SK-N-SH treated with all-trans-retinoic acid at 6 μM for 48 hours (cell line): ENCODE results near the gene FUBP3.

Experiments
- ARNTL ChIP-seq: fragments of 450-650 bp; formaldehyde crosslinking; IDR thresholded peaks from 2 replicates; pipeline ENCODE4 v1.5.0; 2020; ENCODE audit warnings: low read depth, mild to moderate bottlenecking, moderate library complexity, borderline replicate concordance
- ESRRG ChIP-seq: fragments of 250-450 bp; sonication (Bioruptor Pico); IDR thresholded peaks from 2 replicates; pipeline ENCODE4 v1.6.1; 2021; ENCODE audit warnings: mild to moderate bottlenecking
- OSR1 ChIP-seq: fragments of 250-450 bp; sonication (Bioruptor Pico); IDR thresholded peaks from 2 replicates; pipeline ENCODE4 v1.8.0; 2022; ENCODE audit warnings: moderate library complexity, mild to moderate bottlenecking, inconsistent platforms
- PPARA ChIP-seq: fragments of 250-450 bp; sonication (Bioruptor Pico); IDR thresholded peaks from 2 replicates; pipeline ENCODE4 v1.5.0; 2020; ENCODE audit warnings: mild to moderate bottlenecking, borderline replicate concordance
- RARB ChIP-seq: fragments of 250-450 bp; sonication (Bioruptor Pico); IDR thresholded peaks from 2 replicates; pipeline ENCODE4 v1.8.0; 2021; ENCODE audit warnings: mild to moderate bottlenecking, moderate library complexity
- SNAI2 ChIP-seq: fragments of 250-450 bp; sonication (Bioruptor Pico); IDR thresholded peaks from 2 replicates; pipeline ENCODE4 v1.5.0; 2020; ENCODE audit warnings: mild to moderate bottlenecking, moderate library complexity
- TCF4 ChIP-seq: fragments of 250-450 bp; sonication (Bioruptor Pico); IDR thresholded peaks from 2 replicates; pipeline ENCODE4 v1.8.0; 2021; ENCODE audit warnings: mild to moderate bottlenecking, moderate library complexity, borderline replicate concordance
- TOX ChIP-seq: fragments of 250-450 bp; sonication (Bioruptor Pico); IDR thresholded peaks from 2 replicates; pipeline ENCODE4 v1.8.0; 2021; ENCODE audit warnings: mild to moderate bottlenecking, moderate library complexity, borderline replicate concordance
- ZC3H10 ChIP-seq: fragments of 250-450 bp; sonication (Bioruptor Pico); IDR thresholded peaks from 2 replicates; pipeline ENCODE4 v1.5.1; 2021; ENCODE audit warnings: mild to moderate bottlenecking, moderate library complexity
- ZFP30 ChIP-seq: fragments of 450-650 bp; formaldehyde crosslinking; IDR thresholded peaks from 2 replicates; pipeline ENCODE4 v1.5.0; 2022; ENCODE audit warnings: mild to moderate bottlenecking, moderate library complexity
- ZNF8 ChIP-seq: fragments of 450-650 bp; formaldehyde crosslinking; IDR thresholded peaks from 2 replicates; pipeline ENCODE4 v1.5.0; 2020; ENCODE audit warnings: mild to moderate bottlenecking, moderate library complexity
- TF ChIP-seq, protein P1 (sequence below): fragments of 250-450 bp; sonication (Bioruptor Pico); IDR thresholded peaks from 2 replicates; pipeline ENCODE4 v1.5.1; 2021; ENCODE audit warnings: mild to moderate bottlenecking, moderate library complexity
- TF ChIP-seq, protein P2 (sequence below): fragments of 250-450 bp; sonication (Bioruptor Pico); IDR thresholded peaks from 2 replicates; pipeline ENCODE4 v1.8.0; 2020; ENCODE audit warnings: mild to moderate bottlenecking, moderate library complexity, borderline replicate concordance

DNA sequence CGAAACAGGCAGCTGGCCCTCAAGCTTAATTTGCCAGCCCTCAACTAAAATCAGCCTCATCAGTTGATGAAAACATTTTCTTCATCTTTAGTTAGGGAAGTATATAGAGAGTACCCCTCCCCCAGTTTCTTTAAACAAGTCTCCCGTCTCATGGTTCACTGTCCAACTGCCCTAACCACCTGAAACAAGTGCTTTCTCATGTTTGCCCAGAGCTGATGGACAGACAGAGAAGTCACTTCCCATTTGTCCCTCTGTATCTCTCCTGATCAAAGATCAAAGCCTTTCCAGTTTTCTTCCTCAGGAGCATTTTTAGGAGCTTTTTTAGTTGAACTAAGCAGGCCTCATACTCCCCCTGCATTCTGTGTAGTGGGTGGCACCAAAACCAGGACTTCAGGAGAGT is 21.7 kb downstream of the FUBP3 start:
- TF ChIP-seq ZNF8 (CRISPR knock-in tag), result no peak
- TF ChIP-seq, protein P1, sequence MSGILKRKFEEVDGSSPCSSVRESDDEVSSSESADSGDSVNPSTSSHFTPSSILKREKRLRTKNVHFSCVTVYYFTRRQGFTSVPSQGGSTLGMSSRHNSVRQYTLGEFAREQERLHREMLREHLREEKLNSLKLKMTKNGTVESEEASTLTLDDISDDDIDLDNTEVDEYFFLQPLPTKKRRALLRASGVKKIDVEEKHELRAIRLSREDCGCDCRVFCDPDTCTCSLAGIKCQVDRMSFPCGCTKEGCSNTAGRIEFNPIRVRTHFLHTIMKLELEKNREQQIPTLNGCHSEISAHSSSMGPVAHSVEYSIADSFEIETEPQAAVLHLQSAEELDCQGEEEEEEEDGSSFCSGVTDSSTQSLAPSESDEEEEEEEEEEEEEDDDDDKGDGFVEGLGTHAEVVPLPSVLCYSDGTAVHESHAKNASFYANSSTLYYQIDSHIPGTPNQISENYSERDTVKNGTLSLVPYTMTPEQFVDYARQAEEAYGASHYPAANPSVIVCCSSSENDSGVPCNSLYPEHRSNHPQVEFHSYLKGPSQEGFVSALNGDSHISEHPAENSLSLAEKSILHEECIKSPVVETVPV (CRISPR knock-in tag), result no peak
- TF ChIP-seq, protein P2, sequence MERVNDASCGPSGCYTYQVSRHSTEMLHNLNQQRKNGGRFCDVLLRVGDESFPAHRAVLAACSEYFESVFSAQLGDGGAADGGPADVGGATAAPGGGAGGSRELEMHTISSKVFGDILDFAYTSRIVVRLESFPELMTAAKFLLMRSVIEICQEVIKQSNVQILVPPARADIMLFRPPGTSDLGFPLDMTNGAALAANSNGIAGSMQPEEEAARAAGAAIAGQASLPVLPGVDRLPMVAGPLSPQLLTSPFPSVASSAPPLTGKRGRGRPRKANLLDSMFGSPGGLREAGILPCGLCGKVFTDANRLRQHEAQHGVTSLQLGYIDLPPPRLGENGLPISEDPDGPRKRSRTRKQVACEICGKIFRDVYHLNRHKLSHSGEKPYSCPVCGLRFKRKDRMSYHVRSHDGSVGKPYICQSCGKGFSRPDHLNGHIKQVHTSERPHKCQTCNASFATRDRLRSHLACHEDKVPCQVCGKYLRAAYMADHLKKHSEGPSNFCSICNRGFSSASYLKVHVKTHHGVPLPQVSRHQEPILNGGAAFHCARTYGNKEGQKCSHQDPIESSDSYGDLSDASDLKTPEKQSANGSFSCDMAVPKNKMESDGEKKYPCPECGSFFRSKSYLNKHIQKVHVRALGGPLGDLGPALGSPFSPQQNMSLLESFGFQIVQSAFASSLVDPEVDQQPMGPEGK, result no peak
- TF ChIP-seq OSR1 (CRISPR knock-in tag), result no peak
- no peak for TF ChIP-seq RARB (CRISPR knock-in tag)
- TF ChIP-seq SNAI2 (CRISPR knock-in tag), result no peak
- TF ChIP-seq ARNTL (CRISPR knock-in tag), result no peak
- TF ChIP-seq ZC3H10, result no peak
- no peak for TF ChIP-seq ZFP30 (CRISPR knock-in tag)
- no peak for TF ChIP-seq ESRRG (CRISPR knock-in tag)
- no peak for TF ChIP-seq TOX (CRISPR knock-in tag)
- TF ChIP-seq PPARA (CRISPR knock-in tag), result no peak
- TF ChIP-seq TCF4 (CRISPR knock-in tag), result no peak
